NCI-H2107 treated with DMSO at 0.1 percent for 48 hours (cell line): ENCODE data around the gene LRP4.
A peak's percentile ranks its signal among the peaks of the same experiment; 100 is the strongest.

Source experiments
- DNase-seq: peaks from one replicate; lab custom pipeline; 2025; ENCODE audit not compliant: unreplicated experiment; lab: John Stamatoyannopoulos, UW

Gene LRP4

GRCh38 chr11:46894506-46894905, 23.8 kb downstream of the LRP4 start:
- peak; percentile 18 for DNase-seq

- no peak for DNase-seq
These were observed 25.5 kb downstream of the LRP4 start for GRCh38 chr11:46892838-46893237.

GRCh38 chr11:46892109-46892508, 26.2 kb downstream of the LRP4 start:
- DNase-seq: no peak

GRCh38 chr11:46890665-46891064, 27.7 kb downstream of the LRP4 start:
- DNase-seq: no peak

GRCh38 chr11:46889689-46890475, 28.5 kb downstream of the LRP4 start:
- peak; percentile 90 for DNase-seq

- DNase-seq: no peak
These were observed 29.1 kb downstream of the LRP4 start for GRCh38 chr11:46889251-46889650.

GRCh38 chr11:46888636-46889035, 29.7 kb downstream of the LRP4 start:
- DNase-seq: no peak

- DNase-seq: no peak
These were observed 32.1 kb downstream of the LRP4 start for GRCh38 chr11:46886211-46886610.

- DNase-seq: no peak
These were observed 39.2 kb downstream of the LRP4 start for GRCh38 chr11:46879056-46879585.

GRCh38 chr11:46877580-46877979, 40.8 kb downstream of the LRP4 start:
- no peak for DNase-seq

GRCh38 chr11:46876471-46876870, 41.9 kb downstream of the LRP4 start:
- DNase-seq: no peak

GRCh38 chr11:46874586-46874985, 43.8 kb downstream of the LRP4 start:
- no peak for DNase-seq

GRCh38 chr11:46868912-46869311, 49.4 kb downstream of the LRP4 start:
- no peak for DNase-seq

GRCh38 chr11:46865340-46865739, 53.0 kb downstream of the LRP4 start:
- DNase-seq: no peak

- no peak for DNase-seq
These were observed 58.1 kb downstream of the LRP4 start for GRCh38 chr11:46860218-46860617.

GRCh38 chr11:46858920-46859546, 59.3 kb downstream of the LRP4 start:
- no peak for DNase-seq

GRCh38 chr11:46857666-46858065, 60.7 kb downstream of the LRP4 start:
- DNase-seq: no peak

GRCh38 chr11:46856605-46857343, 61.6 kb downstream of the LRP4 start:
- no peak for DNase-seq

- DNase-seq: no peak
These were observed 62.5 kb downstream of the LRP4 start for GRCh38 chr11:46855863-46856262.

- no peak for DNase-seq
These were observed 63.2 kb downstream of the LRP4 start for GRCh38 chr11:46855167-46855566.

GRCh38 chr11:46850829-46851380, 67.4 kb downstream of the LRP4 start:
- DNase-seq: no peak
